Mucosa of descending colon (tissue), 3 donors: ENCODE measurements around the gene SOX13. TPM values are rescaled to one million over a fixed set of nuclear protein-coding genes. Genes with fewer than 3 reads are reported as not detected.

Experiments used
- ATAC-seq: fragments of 200-7000 bp; cut with Tn5 transposase; one replicate; pipeline ENCODE4 v1.9.1; 2020; ENCODE audit warnings: mild to moderate bottlenecking, moderate library complexity
- DNase-seq, 3 donors: peaks; one replicate each; pipeline ENCODE4 v3.0.0-alpha.2; 2020
- H3K36me3 ChIP-seq: fragments of 200-600 bp; one replicate; pipeline ENCODE4 v1.8.0; 2021; ENCODE audit warnings: low read depth, mild to moderate bottlenecking
- H3K4me1 ChIP-seq: fragments of 200-600 bp; one replicate; pipeline ENCODE4 v1.8.0; 2021; ENCODE audit warnings: low read depth, mild to moderate bottlenecking
- H3K4me3 ChIP-seq: fragments of 200-600 bp; one replicate; pipeline ENCODE4 v1.8.0; 2021; ENCODE audit warnings: mild to moderate bottlenecking
- H3K9me3 ChIP-seq: fragments of 200-600 bp; one replicate; pipeline ENCODE4 v1.8.0; 2021; ENCODE audit warnings: mild to moderate bottlenecking
- intact Hi-C, 2 donors: fragments of 100-400 bp; cut with DNase I in 1 of 2; cut with micrococcal nuclease in 1 of 2; formaldehyde crosslinking; loops; one replicate each; pipeline versions ENCODE4 v1.11.0 to v1.11.1; 2022; cut with DNase I, micrococcal nuclease
- total RNA-seq, 3 donors: library from RNA; stranded (reverse); fragmentation: NEBNext Ultra II Directional in 2 of 3; extraction: Animal tissue kit (Norgen Biotek cat#: 25700) in 2 of 3; gene quantifications; one replicate each; pipeline versions ENCODE4 v1.2.1 to v1.2.4, GENCODE V29; 2021 to 2023
- TF ChIP-seq, protein P1 (sequence below): fragments of 200-600 bp; IDR thresholded peaks from one replicate; pipeline ENCODE4 v1.8.0; 2022; ENCODE audit warnings: antibody characterized with exemption, mild to moderate bottlenecking
- donor health status: DM: no; HTN: no; CAD: no; lungs with moderate emphysema.
- donor health status: DM: no; HTN: no; CAD: no.
- donor health status: DM: no; HTN: yes; CAD: no.

SOX13 gene
- total RNA-seq, 3 donors from 2014 or later: 39.8 to 69.2 (median 40.7) TPM

DNA sequence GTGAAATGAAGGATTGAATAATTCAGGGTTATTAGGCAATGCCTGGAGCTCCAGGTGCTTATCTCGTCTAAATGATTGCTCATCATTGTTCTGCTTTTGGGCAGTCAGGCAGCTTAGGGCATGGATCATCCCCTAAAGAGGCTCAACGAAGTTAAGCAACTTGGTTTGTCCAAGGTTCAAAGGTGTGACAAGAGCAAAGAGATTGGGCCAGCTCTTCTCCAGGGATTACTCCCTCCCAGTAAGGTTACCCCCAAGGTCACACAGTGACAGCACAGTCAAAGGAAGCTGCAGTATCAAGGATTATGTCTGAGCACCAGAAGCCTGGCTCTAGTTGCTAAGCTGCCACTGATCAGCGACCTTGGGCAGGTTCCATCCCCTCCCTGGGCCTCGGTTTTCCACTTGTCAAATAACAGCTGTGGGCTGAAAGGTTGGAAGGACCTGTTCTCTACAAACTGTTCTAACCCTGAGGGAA is 72.2 kb downstream of the SOX13 start:
- Histone ChIP-seq H3K4me3 (no peak overlapping the region), H3K4me1 (no peaks in the 10 kb centered on the region), H3K9me3 (no peaks in the 10 kb centered on the region), H3K36me3 (no peaks in the 10 kb centered on the region)
- DNase-seq: peak in 1 of 3 donors; percentile 4
- intact Hi-C loops: no loop called here
- TF ChIP-seq, protein P1, sequence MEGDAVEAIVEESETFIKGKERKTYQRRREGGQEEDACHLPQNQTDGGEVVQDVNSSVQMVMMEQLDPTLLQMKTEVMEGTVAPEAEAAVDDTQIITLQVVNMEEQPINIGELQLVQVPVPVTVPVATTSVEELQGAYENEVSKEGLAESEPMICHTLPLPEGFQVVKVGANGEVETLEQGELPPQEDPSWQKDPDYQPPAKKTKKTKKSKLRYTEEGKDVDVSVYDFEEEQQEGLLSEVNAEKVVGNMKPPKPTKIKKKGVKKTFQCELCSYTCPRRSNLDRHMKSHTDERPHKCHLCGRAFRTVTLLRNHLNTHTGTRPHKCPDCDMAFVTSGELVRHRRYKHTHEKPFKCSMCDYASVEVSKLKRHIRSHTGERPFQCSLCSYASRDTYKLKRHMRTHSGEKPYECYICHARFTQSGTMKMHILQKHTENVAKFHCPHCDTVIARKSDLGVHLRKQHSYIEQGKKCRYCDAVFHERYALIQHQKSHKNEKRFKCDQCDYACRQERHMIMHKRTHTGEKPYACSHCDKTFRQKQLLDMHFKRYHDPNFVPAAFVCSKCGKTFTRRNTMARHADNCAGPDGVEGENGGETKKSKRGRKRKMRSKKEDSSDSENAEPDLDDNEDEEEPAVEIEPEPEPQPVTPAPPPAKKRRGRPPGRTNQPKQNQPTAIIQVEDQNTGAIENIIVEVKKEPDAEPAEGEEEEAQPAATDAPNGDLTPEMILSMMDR: no peak
- no peak for ATAC-seq

DNA sequence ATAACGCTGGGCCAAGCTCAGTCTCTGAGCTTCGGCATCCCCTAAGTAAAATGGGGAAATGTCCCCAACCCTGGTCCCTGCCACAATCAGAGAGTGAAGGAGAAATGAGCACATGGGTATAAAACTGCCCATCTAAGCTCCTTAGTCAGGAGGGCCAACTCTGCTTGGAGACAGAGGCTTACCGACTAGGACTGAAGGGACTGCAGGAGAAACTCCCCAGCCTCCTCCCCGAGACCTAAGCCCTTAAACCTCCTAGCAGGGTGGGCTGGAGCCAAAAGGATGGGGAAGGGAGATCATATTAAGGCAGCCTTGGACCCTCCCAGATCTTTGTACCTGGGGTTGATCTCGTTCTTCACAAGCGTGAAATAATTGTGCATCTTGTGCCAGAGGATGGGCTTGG is 73.4 kb downstream of the SOX13 start:
- no peak for ATAC-seq
- H3K9me3 ChIP-seq: no peaks in the 10 kb centered on the region
- no peak overlapping the region for H3K4me3 ChIP-seq
- H3K4me1 ChIP-seq: peaks cover 5% of the 10 kb centered on the region
- no peaks in the 10 kb centered on the region for H3K36me3 ChIP-seq
- intact Hi-C loops: no loop called here
- no peak for DNase-seq
- TF ChIP-seq, protein P1: no peak

DNA sequence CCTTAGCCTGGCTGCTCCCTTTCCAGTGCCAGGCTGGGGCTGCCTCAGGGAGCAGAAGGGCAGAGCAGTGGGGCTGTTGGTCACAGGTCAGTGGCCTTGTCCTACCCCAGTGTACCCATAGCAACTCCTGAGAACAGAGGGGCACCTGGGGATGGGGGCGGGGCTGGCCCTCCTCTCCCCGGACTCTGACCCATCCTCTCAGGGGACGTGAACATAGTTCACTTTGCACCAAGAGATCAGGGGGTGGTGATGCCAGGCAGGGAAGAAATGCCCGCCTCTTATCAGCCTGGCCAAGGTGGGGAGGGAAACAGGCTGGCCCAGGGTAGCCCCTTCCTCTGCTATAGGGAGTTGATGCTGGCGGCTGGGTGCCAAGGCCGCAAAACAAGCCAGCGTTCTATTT is 74.0 kb downstream of the SOX13 start:
- peaks cover 9% of the 10 kb centered on the region for H3K4me1 ChIP-seq
- peak in 1 of 3 donors; percentile 7 for DNase-seq
- no peak overlapping the region for H3K4me3 ChIP-seq
- intact Hi-C loops: no loop called here
- no peaks in the 10 kb centered on the region for H3K36me3 ChIP-seq
- TF ChIP-seq, protein P1: no peak
- ATAC-seq: no peak
- no peaks in the 10 kb centered on the region for H3K9me3 ChIP-seq

DNA sequence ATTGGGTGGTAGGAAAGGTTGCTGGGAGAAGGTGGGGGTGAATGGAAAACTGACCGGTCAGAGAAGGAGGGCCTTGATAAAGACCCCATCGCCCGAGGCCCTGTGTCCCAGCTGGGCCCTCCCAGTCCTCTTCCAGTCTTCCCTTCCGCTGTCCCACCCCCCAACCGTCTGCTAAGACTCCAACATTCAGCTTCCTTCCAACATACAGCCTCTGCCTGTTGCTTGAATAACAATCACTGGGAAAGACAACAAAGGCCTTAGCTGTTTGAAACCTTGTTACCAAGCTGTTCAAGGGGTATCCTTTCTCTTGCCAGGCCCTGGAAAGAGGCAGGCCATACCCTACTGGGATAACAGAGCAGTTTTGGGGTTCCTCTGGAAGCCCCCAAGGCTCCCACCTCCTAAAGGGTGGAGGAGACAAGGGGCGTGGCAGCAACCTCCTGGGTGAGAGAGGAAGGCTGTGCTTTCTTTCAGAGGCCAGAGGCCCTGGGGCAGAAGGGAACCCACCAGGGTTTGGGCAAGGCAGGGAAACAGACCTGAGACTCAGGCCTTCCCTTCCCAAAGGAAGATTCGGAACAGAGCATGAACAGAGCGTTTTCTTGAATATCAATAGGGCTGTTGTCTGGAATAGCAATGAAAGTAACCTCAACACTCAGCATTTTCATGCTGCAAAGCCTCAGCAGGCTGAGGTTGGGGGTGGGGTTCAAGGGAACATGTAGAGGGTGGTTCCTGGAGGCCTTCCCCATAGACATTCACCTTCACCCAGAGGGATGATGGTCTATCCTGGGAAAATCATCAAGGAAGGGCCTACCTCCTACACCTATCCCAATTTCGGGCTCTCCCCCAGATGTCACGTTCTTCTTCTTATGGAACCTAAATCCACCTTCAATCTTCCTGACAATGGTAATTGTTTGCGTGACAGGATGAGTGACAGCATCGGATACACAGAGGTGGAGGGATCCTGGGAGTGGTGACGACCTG is 74.8 kb downstream of the SOX13 start:
- intact Hi-C loops: no loop called here
- TF ChIP-seq, protein P1: no peak
- H3K4me1 ChIP-seq: peaks cover 9% of the 10 kb centered on the region
- no peaks in the 10 kb centered on the region for H3K9me3 ChIP-seq
- no peaks in the 10 kb centered on the region for H3K36me3 ChIP-seq
- no peak overlapping the region for H3K4me3 ChIP-seq
- DNase-seq (peak in 1 of 3 donors; percentile 6), ATAC-seq (no peak)

DNA sequence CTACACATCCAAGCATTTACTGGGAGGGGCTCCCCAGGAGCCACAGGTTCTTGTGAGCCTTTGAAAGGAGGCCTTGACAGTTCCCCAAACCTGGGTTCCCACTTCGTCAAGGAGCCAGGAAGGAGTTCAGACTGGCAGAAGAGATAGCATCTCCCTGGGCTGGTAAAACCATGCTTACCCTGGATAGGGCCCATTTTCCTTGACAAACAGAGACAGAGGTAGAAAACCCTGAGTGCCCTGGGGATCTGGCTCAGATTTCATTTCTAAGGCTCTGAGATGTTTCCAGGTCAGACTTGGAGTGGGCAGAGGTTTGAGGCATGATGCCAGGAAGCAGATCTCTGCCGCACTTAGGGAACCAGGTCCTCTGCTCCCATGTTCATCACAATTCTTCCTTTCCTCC is 76.2 kb downstream of the SOX13 start:
- intact Hi-C loops: no loop called here
- no peaks in the 10 kb centered on the region for H3K9me3 ChIP-seq
- peaks cover 9% of the 10 kb centered on the region for H3K4me1 ChIP-seq
- DNase-seq (peak in 1 of 3 donors; percentile 6), ATAC-seq (no peak)
- TF ChIP-seq, protein P1: no peak
- no peaks in the 10 kb centered on the region for H3K36me3 ChIP-seq
- no peak overlapping the region for H3K4me3 ChIP-seq
